Adipocyte (in vitro differentiated cells): ENCODE data around the gene AATK.

ENCODE experiments used
- DNase-seq: peaks from one replicate; pipeline ENCODE4 v3.0.0-alpha.2; 2015; ENCODE audit warnings: low read depth
- H3K27me3 ChIP-seq: replicated peaks from 2 replicates; pipeline ENCODE4 v1.7.0; 2013; ENCODE audit warnings: mild to moderate bottlenecking, low read length, moderate library complexity; ENCODE audit not compliant: control insufficient read depth, insufficient read depth
- H3K36me3 ChIP-seq: 2 replicates; pipeline ENCODE4 v1.7.0; 2013; ENCODE audit warnings: low read length, mild to moderate bottlenecking, moderate library complexity; ENCODE audit not compliant: control insufficient read depth, insufficient read depth, severe bottlenecking
- H3K4me1 ChIP-seq: 2 replicates; pipeline ENCODE4 v1.7.0; 2013; ENCODE audit warnings: mild to moderate bottlenecking, low read length, moderate library complexity; ENCODE audit not compliant: control insufficient read depth, insufficient read depth
- H3K4me3 ChIP-seq: 2 replicates; pipeline ENCODE4 v1.7.0; 2013; ENCODE audit warnings: mild to moderate bottlenecking, low read length, moderate library complexity
- H3K9ac ChIP-seq: 2 replicates; pipeline ENCODE4 v1.7.0; 2013; ENCODE audit warnings: mild to moderate bottlenecking, low read length, moderate library complexity
- H3K9me3 ChIP-seq: 2 replicates; pipeline ENCODE4 v1.7.0; 2013; ENCODE audit warnings: mild to moderate bottlenecking, low read length, moderate library complexity; ENCODE audit not compliant: control insufficient read depth

AATK gene

GRCh38 chr17:81113158-81113724, 52.8 kb downstream of the AATK start:
- H3K4me1 ChIP-seq, result no peaks in the 10 kb centered on the region
- H3K36me3 ChIP-seq, result no peaks in the 10 kb centered on the region
- DNase-seq, result no peak
- H3K27me3 ChIP-seq, result no peaks in the 10 kb centered on the region
- H3K9me3 ChIP-seq, result no peaks in the 10 kb centered on the region
- no peak overlapping the region for H3K4me3 ChIP-seq
- no peak overlapping the region for H3K9ac ChIP-seq

- DNase-seq, result no peak
- Histone ChIP-seq H3K9me3 (no peaks in the 10 kb centered on the region), H3K27me3 (no peaks in the 10 kb centered on the region), H3K4me3 (no peak overlapping the region), H3K4me1 (no peaks in the 10 kb centered on the region), H3K36me3 (no peaks in the 10 kb centered on the region), H3K9ac (no peak overlapping the region)
Observed at GRCh38 chr17:81112450-81112849, 53.6 kb downstream of the AATK start.

GRCh38 chr17:81111066-81111465, 55.0 kb downstream of the AATK start:
- Histone ChIP-seq H3K4me1 (no peaks in the 10 kb centered on the region), H3K36me3 (peaks cover 2% of the 10 kb centered on the region), H3K27me3 (no peaks in the 10 kb centered on the region), H3K4me3 (no peak overlapping the region), H3K9ac (no peak overlapping the region), H3K9me3 (no peaks in the 10 kb centered on the region)
- DNase-seq, result no peak

GRCh38 chr17:81110488-81111040, 55.5 kb downstream of the AATK start:
- Histone ChIP-seq H3K9ac (no peak overlapping the region), H3K9me3 (no peaks in the 10 kb centered on the region), H3K4me3 (no peak overlapping the region), H3K4me1 (no peaks in the 10 kb centered on the region), H3K27me3 (no peaks in the 10 kb centered on the region), H3K36me3 (peaks cover 4% of the 10 kb centered on the region)
- no peak for DNase-seq

- H3K36me3 ChIP-seq, result peaks cover 9% of the 10 kb centered on the region
- H3K27me3 ChIP-seq, result no peaks in the 10 kb centered on the region
- no peaks in the 10 kb centered on the region for H3K9me3 ChIP-seq
- no peak for DNase-seq
- no peak overlapping the region for H3K4me3 ChIP-seq
- no peak overlapping the region for H3K9ac ChIP-seq
- H3K4me1 ChIP-seq, result no peaks in the 10 kb centered on the region
Observed at GRCh38 chr17:81109957-81110356, 56.1 kb downstream of the AATK start.

- no peak for DNase-seq
- Histone ChIP-seq H3K9ac (no peak overlapping the region), H3K4me1 (no peaks in the 10 kb centered on the region), H3K4me3 (no peak overlapping the region), H3K27me3 (no peaks in the 10 kb centered on the region), H3K9me3 (no peaks in the 10 kb centered on the region), H3K36me3 (peaks cover 14% of the 10 kb centered on the region)
Observed at GRCh38 chr17:81108220-81108619, 57.8 kb downstream of the AATK start.

GRCh38 chr17:81106716-81107115, 59.3 kb downstream of the AATK start:
- H3K4me3 ChIP-seq, result no peak overlapping the region
- no peak overlapping the region for H3K9ac ChIP-seq
- no peaks in the 10 kb centered on the region for H3K4me1 ChIP-seq
- no peaks in the 10 kb centered on the region for H3K27me3 ChIP-seq
- H3K9me3 ChIP-seq, result no peaks in the 10 kb centered on the region
- DNase-seq, result no peak
- H3K36me3 ChIP-seq, result peaks cover 14% of the 10 kb centered on the region

- Histone ChIP-seq H3K9ac (no peak overlapping the region), H3K27me3 (no peaks in the 10 kb centered on the region), H3K9me3 (no peaks in the 10 kb centered on the region), H3K36me3 (peaks cover 18% of the 10 kb centered on the region), H3K4me3 (no peak overlapping the region), H3K4me1 (peaks cover under 1% of the 10 kb centered on the region)
- DNase-seq, result no peak
Observed at GRCh38 chr17:81103379-81103778, 62.6 kb downstream of the AATK start.

- peaks cover 18% of the 10 kb centered on the region for H3K36me3 ChIP-seq
- H3K4me1 ChIP-seq, result peaks cover 6% of the 10 kb centered on the region
- DNase-seq, result no peak
- no peaks in the 10 kb centered on the region for H3K9me3 ChIP-seq
- no peak overlapping the region for H3K9ac ChIP-seq
- no peaks in the 10 kb centered on the region for H3K27me3 ChIP-seq
- H3K4me3 ChIP-seq, result no peak overlapping the region
Observed at GRCh38 chr17:81102869-81103268, 63.2 kb downstream of the AATK start.

GRCh38 chr17:81102352-81102751, 63.7 kb downstream of the AATK start:
- no peak for DNase-seq
- H3K9ac ChIP-seq, result no peak overlapping the region
- no peaks in the 10 kb centered on the region for H3K9me3 ChIP-seq
- peaks cover 11% of the 10 kb centered on the region for H3K4me1 ChIP-seq
- no peaks in the 10 kb centered on the region for H3K27me3 ChIP-seq
- no peak overlapping the region for H3K4me3 ChIP-seq
- H3K36me3 ChIP-seq, result peaks cover 18% of the 10 kb centered on the region

- Histone ChIP-seq H3K4me3 (no peak overlapping the region), H3K27me3 (no peaks in the 10 kb centered on the region), H3K9ac (no peak overlapping the region), H3K9me3 (no peaks in the 10 kb centered on the region), H3K36me3 (peaks cover 18% of the 10 kb centered on the region), H3K4me1 (peaks cover 16% of the 10 kb centered on the region)
- DNase-seq, result peak; percentile 89
Observed at GRCh38 chr17:81101614-81102306, 64.3 kb downstream of the AATK start.
